ENCODE measurements around the gene NOTCH2. TPM values are rescaled to one million over a fixed set of nuclear protein-coding genes. Genes with fewer than 3 reads are reported as not detected.
A peak's percentile ranks its signal among the peaks of the same experiment; 100 is the strongest.
"Not testable (repeated sequence)": the region's sequence is repeated elsewhere in the genome, so short reads cannot be mapped to it uniquely, and the experiment has no call there.

NOTCH2 gene
- 72.6 and 79.6 TPM in 2 replicates for total RNA-seq (2022)
- Bru-seq, nascent RNA, result percentile 75 among the genes with signal in this experiment
- percentile 81 among the genes with signal in this experiment for BruChase-seq, experiment 1, labeled RNA remaining after a 6-hour chase
- percentile 68 among the genes with signal in this experiment for BruChase-seq, experiment 2, labeled RNA remaining after a 2-hour chase
- long read RNA-seq, partial matches to known transcripts, result 3 of 17 reads
- long read RNA-seq, other reads (novel, unspliced or antisense), result 14 of 17 reads

GRCh38 chr1:120069067-120069919 lies at the start of gene NOTCH2:
Gene NOTCH2 (minus strand): TSS chr1:120069662. CDS start chr1:120069406, 256 bp downstream.
- H3K27ac Mint-ChIP-seq (ENCODE audit: unreplicated experiment); H3K36me3 Mint-ChIP-seq (ENCODE audit: insufficient read depth, unreplicated experiment); H3K27me3 Mint-ChIP-seq (ENCODE audit: unreplicated experiment); CTCF ChIA-PET; BruUV-seq (replicated peaks); H3K4me1 Mint-ChIP-seq (ENCODE audit: low read depth, unreplicated experiment); H3K9me3 Mint-ChIP-seq (ENCODE audit: low read depth, unreplicated experiment); intact Hi-C loops (cut with micrococcal nuclease; ENCODE audit: unreplicated experiment): not testable (repeated sequence)
- peak within 1 kb of the TSS; percentile 57 for H3K4me3 Mint-ChIP-seq (ENCODE audit: low read depth, unreplicated experiment)
- DNase-seq, result peak; percentile 58

- H3K4me1 Mint-ChIP-seq (ENCODE audit: low read depth, unreplicated experiment); BruUV-seq (replicated peaks); H3K27me3 Mint-ChIP-seq (ENCODE audit: unreplicated experiment); DNase-seq; H3K36me3 Mint-ChIP-seq (ENCODE audit: insufficient read depth, unreplicated experiment); intact Hi-C loops (cut with micrococcal nuclease; ENCODE audit: unreplicated experiment); H3K27ac Mint-ChIP-seq (ENCODE audit: unreplicated experiment); CTCF ChIA-PET; H3K4me3 Mint-ChIP-seq (ENCODE audit: low read depth, unreplicated experiment); H3K9me3 Mint-ChIP-seq (ENCODE audit: low read depth, unreplicated experiment): not testable (repeated sequence)
Observed at GRCh38 chr1:120117371-120118177, 48.1 kb upstream of the NOTCH2 start.

- BruUV-seq (replicated peaks); H3K9me3 Mint-ChIP-seq (ENCODE audit: low read depth, unreplicated experiment); H3K36me3 Mint-ChIP-seq (ENCODE audit: insufficient read depth, unreplicated experiment); DNase-seq; CTCF ChIA-PET; H3K4me1 Mint-ChIP-seq (ENCODE audit: low read depth, unreplicated experiment); intact Hi-C loops (cut with micrococcal nuclease; ENCODE audit: unreplicated experiment); H3K27ac Mint-ChIP-seq (ENCODE audit: unreplicated experiment); H3K27me3 Mint-ChIP-seq (ENCODE audit: unreplicated experiment); H3K4me3 Mint-ChIP-seq (ENCODE audit: low read depth, unreplicated experiment): not testable (repeated sequence)
Observed at GRCh38 chr1:120116094-120116493, 46.6 kb upstream of the NOTCH2 start.

GRCh38 chr1:120113134-120113533 lies 43.7 kb upstream of the NOTCH2 start:
- CTCF ChIA-PET; H3K9me3 Mint-ChIP-seq (ENCODE audit: low read depth, unreplicated experiment); H3K4me3 Mint-ChIP-seq (ENCODE audit: low read depth, unreplicated experiment); H3K27me3 Mint-ChIP-seq (ENCODE audit: unreplicated experiment); H3K4me1 Mint-ChIP-seq (ENCODE audit: low read depth, unreplicated experiment); H3K27ac Mint-ChIP-seq (ENCODE audit: unreplicated experiment); BruUV-seq (replicated peaks); DNase-seq; intact Hi-C loops (cut with micrococcal nuclease; ENCODE audit: unreplicated experiment); H3K36me3 Mint-ChIP-seq (ENCODE audit: insufficient read depth, unreplicated experiment): not testable (repeated sequence)

- CTCF ChIA-PET; H3K36me3 Mint-ChIP-seq (ENCODE audit: insufficient read depth, unreplicated experiment); intact Hi-C loops (cut with micrococcal nuclease; ENCODE audit: unreplicated experiment); H3K27me3 Mint-ChIP-seq (ENCODE audit: unreplicated experiment); BruUV-seq (replicated peaks); H3K9me3 Mint-ChIP-seq (ENCODE audit: low read depth, unreplicated experiment); H3K4me1 Mint-ChIP-seq (ENCODE audit: low read depth, unreplicated experiment); H3K27ac Mint-ChIP-seq (ENCODE audit: unreplicated experiment); H3K4me3 Mint-ChIP-seq (ENCODE audit: low read depth, unreplicated experiment): not testable (repeated sequence)
- peak; percentile 5 for DNase-seq
Observed at GRCh38 chr1:120112212-120112611, 42.8 kb upstream of the NOTCH2 start.

- CTCF ChIA-PET; H3K4me3 Mint-ChIP-seq (ENCODE audit: low read depth, unreplicated experiment); DNase-seq; H3K27me3 Mint-ChIP-seq (ENCODE audit: unreplicated experiment); H3K27ac Mint-ChIP-seq (ENCODE audit: unreplicated experiment); BruUV-seq (replicated peaks); intact Hi-C loops (cut with micrococcal nuclease; ENCODE audit: unreplicated experiment); H3K9me3 Mint-ChIP-seq (ENCODE audit: low read depth, unreplicated experiment); H3K36me3 Mint-ChIP-seq (ENCODE audit: insufficient read depth, unreplicated experiment); H3K4me1 Mint-ChIP-seq (ENCODE audit: low read depth, unreplicated experiment): not testable (repeated sequence)
Observed at GRCh38 chr1:120111771-120112170, 42.3 kb upstream of the NOTCH2 start.

- H3K4me1 Mint-ChIP-seq (ENCODE audit: low read depth, unreplicated experiment); BruUV-seq (replicated peaks); H3K4me3 Mint-ChIP-seq (ENCODE audit: low read depth, unreplicated experiment); H3K27me3 Mint-ChIP-seq (ENCODE audit: unreplicated experiment); DNase-seq; H3K9me3 Mint-ChIP-seq (ENCODE audit: low read depth, unreplicated experiment); CTCF ChIA-PET; H3K36me3 Mint-ChIP-seq (ENCODE audit: insufficient read depth, unreplicated experiment); intact Hi-C loops (cut with micrococcal nuclease; ENCODE audit: unreplicated experiment); H3K27ac Mint-ChIP-seq (ENCODE audit: unreplicated experiment): not testable (repeated sequence)
Observed at GRCh38 chr1:120111008-120111407, 41.5 kb upstream of the NOTCH2 start.

GRCh38 chr1:120109656-120110055 lies 40.2 kb upstream of the NOTCH2 start:
- H3K27ac Mint-ChIP-seq (ENCODE audit: unreplicated experiment); DNase-seq; H3K9me3 Mint-ChIP-seq (ENCODE audit: low read depth, unreplicated experiment); BruUV-seq (replicated peaks); intact Hi-C loops (cut with micrococcal nuclease; ENCODE audit: unreplicated experiment); H3K4me3 Mint-ChIP-seq (ENCODE audit: low read depth, unreplicated experiment); H3K36me3 Mint-ChIP-seq (ENCODE audit: insufficient read depth, unreplicated experiment); CTCF ChIA-PET; H3K27me3 Mint-ChIP-seq (ENCODE audit: unreplicated experiment); H3K4me1 Mint-ChIP-seq (ENCODE audit: low read depth, unreplicated experiment): not testable (repeated sequence)

GRCh38 chr1:120109180-120109579 lies 39.7 kb upstream of the NOTCH2 start:
- H3K4me1 Mint-ChIP-seq (ENCODE audit: low read depth, unreplicated experiment); intact Hi-C loops (cut with micrococcal nuclease; ENCODE audit: unreplicated experiment); DNase-seq; CTCF ChIA-PET; BruUV-seq (replicated peaks); H3K9me3 Mint-ChIP-seq (ENCODE audit: low read depth, unreplicated experiment); H3K27ac Mint-ChIP-seq (ENCODE audit: unreplicated experiment); H3K27me3 Mint-ChIP-seq (ENCODE audit: unreplicated experiment); H3K36me3 Mint-ChIP-seq (ENCODE audit: insufficient read depth, unreplicated experiment); H3K4me3 Mint-ChIP-seq (ENCODE audit: low read depth, unreplicated experiment): not testable (repeated sequence)
